Measurements from ENCODE around the gene HRH2. TPM values are rescaled to one million over a fixed set of nuclear protein-coding genes. Genes with fewer than 3 reads are reported as not detected.
A peak's percentile ranks its signal among the peaks of the same experiment; 100 is the strongest.

HRH2 gene
- total and polyA plus RNA-seq, 2 donors (not counting 1 experiment from before 2014, with no cell fraction given) = 0.46 TPM; not detected in 1

DNA sequence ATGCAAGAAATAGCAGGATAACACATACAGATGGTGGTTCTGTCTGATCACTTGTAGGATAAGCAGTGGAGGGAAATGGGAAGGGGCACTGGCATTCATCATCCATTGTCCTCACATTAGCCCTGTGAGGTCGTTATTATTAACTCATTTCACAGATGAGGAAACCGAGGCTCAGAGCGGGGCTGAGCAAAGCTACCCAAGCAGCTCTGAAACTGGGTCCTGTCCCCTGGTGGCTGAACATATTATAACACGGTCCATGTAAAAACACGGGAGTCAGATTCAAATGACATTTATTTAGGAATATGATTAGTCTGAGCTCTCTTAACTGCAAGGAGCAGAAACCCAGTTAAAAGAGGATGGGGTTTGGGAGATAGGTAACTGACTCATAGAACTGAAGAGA is 43.1 kb downstream of the HRH2 start:
- no peak overlapping the region for H3K27ac Mint-ChIP-seq
- ChIA-PET CTCF (no interaction called here), POLR2A (no interaction called here)
- no peaks in the 10 kb centered on the region for H3K9me3 ChIP-seq (ENCODE audit: control extremely low read depth in 1 of 3, control insufficient read depth in 2 of 3, insufficient read depth in 1 of 3, low read length in 2 of 3)
- no peaks in the 10 kb centered on the region for H3K27me3 ChIP-seq (replicated peaks in 1 of 4; ENCODE audit: control extremely low read depth in 1 of 4, control insufficient read depth in 3 of 4, insufficient read depth in 4 of 4, low read length in 3 of 4)
- H3K36me3 ChIP-seq (replicated peaks in 1 of 2; ENCODE audit: control extremely low read depth in 1 of 2, control insufficient read depth in 1 of 2, extremely low read depth in 1 of 2, insufficient read depth in 2 of 2, low read length in 1 of 2) = no peaks in the 10 kb centered on the region
- no peak overlapping the region for H3K9ac ChIP-seq (ENCODE audit: low read length)
- H3K27ac ChIP-seq (ENCODE audit: low read length in 2 of 2) = no peak overlapping the region
- ATAC-seq (ENCODE audit: low read depth) (no peak), DNase-seq (no peak)
- intact Hi-C loops (cut with micrococcal nuclease) = no loop called here
- H3K4me1 ChIP-seq (ENCODE audit: control insufficient read depth in 2 of 2, insufficient read depth in 2 of 2, low read length in 2 of 2) = peaks cover 0 to 6% of the 10 kb centered on the region in 2 donors
- H4K20me1 ChIP-seq (ENCODE audit: control insufficient read depth, insufficient read depth, low read length, poor library complexity, severe bottlenecking) = no peaks in the 10 kb centered on the region
- peaks cover 4% of the 10 kb centered on the region for H3K4me1 Mint-ChIP-seq
- peaks cover 4% of the 10 kb centered on the region for H3K27me3 Mint-ChIP-seq
- no peak overlapping the region for H3K4me3 ChIP-seq (ENCODE audit: control extremely low read depth in 1 of 5, extremely low read depth in 1 of 5, insufficient read depth in 1 of 5, low read depth in 2 of 5, low read length in 4 of 5)
- H3K4me2 ChIP-seq (replicated peaks; ENCODE audit: low read depth, low read length, poor library complexity, severe bottlenecking) = no peak overlapping the region
- 86% methylated on average over 5 of the region's 5 CpGs for WGBS (ENCODE audit: insufficient coverage)
- H2AFZ ChIP-seq (ENCODE audit: insufficient read depth, low read depth, low read length, poor library complexity, severe bottlenecking) = no peak overlapping the region
- no peak for TF ChIP-seq EZH2 (IDR thresholded peaks at IDR 0.05; ENCODE audit: borderline replicate concordance, insufficient read depth, low read depth, low read length, poor library complexity, severe bottlenecking)
- TF ChIP-seq, protein P1, sequence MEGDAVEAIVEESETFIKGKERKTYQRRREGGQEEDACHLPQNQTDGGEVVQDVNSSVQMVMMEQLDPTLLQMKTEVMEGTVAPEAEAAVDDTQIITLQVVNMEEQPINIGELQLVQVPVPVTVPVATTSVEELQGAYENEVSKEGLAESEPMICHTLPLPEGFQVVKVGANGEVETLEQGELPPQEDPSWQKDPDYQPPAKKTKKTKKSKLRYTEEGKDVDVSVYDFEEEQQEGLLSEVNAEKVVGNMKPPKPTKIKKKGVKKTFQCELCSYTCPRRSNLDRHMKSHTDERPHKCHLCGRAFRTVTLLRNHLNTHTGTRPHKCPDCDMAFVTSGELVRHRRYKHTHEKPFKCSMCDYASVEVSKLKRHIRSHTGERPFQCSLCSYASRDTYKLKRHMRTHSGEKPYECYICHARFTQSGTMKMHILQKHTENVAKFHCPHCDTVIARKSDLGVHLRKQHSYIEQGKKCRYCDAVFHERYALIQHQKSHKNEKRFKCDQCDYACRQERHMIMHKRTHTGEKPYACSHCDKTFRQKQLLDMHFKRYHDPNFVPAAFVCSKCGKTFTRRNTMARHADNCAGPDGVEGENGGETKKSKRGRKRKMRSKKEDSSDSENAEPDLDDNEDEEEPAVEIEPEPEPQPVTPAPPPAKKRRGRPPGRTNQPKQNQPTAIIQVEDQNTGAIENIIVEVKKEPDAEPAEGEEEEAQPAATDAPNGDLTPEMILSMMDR (IDR thresholded peaks at IDR 0.05) = peak; percentile 47
- H3K4me3 Mint-ChIP-seq = no peak overlapping the region
- H3K9me3 Mint-ChIP-seq (ENCODE audit: insufficient read depth) = no peaks in the 10 kb centered on the region
- no peaks in the 10 kb centered on the region for H3K79me2 ChIP-seq (ENCODE audit: control insufficient read depth, insufficient read depth, low read length)

DNA sequence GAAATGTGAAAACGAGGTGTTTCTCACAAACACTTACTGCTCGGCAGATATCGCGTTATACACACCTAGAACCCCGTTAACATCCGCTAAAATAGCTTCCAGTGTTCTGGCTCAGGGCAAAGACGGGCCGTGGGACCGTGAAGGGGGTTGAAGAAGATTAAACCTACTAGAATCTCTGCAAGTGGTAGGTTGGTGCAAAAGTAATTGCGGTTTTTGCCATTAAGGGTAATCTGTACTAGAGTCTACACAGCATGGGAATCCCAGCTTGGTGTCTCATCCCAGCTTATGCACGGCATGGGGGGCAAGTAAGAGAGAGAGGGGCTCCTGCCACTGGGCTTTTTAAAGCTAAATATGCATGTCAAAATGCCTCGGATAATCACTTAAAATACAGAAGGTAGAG is 43.9 kb downstream of the HRH2 start:
- no peak overlapping the region for H3K27ac ChIP-seq (ENCODE audit: low read length in 2 of 2)
- Mint-ChIP-seq H3K9me3 (ENCODE audit: insufficient read depth) (no peaks in the 10 kb centered on the region), H3K4me3 (no peak overlapping the region), H3K27me3 (peaks cover 4% of the 10 kb centered on the region), H3K4me1 (no peaks in the 10 kb centered on the region), H3K27ac (no peak overlapping the region)
- H2AFZ ChIP-seq (ENCODE audit: insufficient read depth, low read depth, low read length, poor library complexity, severe bottlenecking) = no peak overlapping the region
- no peaks in the 10 kb centered on the region for H3K9me3 ChIP-seq (ENCODE audit: control extremely low read depth in 1 of 3, control insufficient read depth in 2 of 3, insufficient read depth in 1 of 3, low read length in 2 of 3)
- H3K4me1 ChIP-seq (ENCODE audit: control insufficient read depth in 2 of 2, insufficient read depth in 2 of 2, low read length in 2 of 2) = peaks cover 0 to 1% of the 10 kb centered on the region in 2 donors
- no peaks in the 10 kb centered on the region for H4K20me1 ChIP-seq (ENCODE audit: control insufficient read depth, insufficient read depth, low read length, poor library complexity, severe bottlenecking)
- intact Hi-C loops (cut with micrococcal nuclease) = no loop called here
- 90% methylated on average over 10 of the region's 12 CpGs for WGBS (ENCODE audit: insufficient coverage)
- H3K27me3 ChIP-seq (replicated peaks in 1 of 4; ENCODE audit: control extremely low read depth in 1 of 4, control insufficient read depth in 3 of 4, insufficient read depth in 4 of 4, low read length in 3 of 4) = no peaks in the 10 kb centered on the region
- POLR2A ChIA-PET = no interaction called here
- no peak overlapping the region for H3K4me2 ChIP-seq (replicated peaks; ENCODE audit: low read depth, low read length, poor library complexity, severe bottlenecking)
- H3K9ac ChIP-seq (ENCODE audit: low read length) = no peak overlapping the region
- DNase-seq (no peak), ATAC-seq (ENCODE audit: low read depth) (no peak)
- no peaks in the 10 kb centered on the region for H3K79me2 ChIP-seq (ENCODE audit: control insufficient read depth, insufficient read depth, low read length)
- H3K4me3 ChIP-seq (ENCODE audit: control extremely low read depth in 1 of 5, extremely low read depth in 1 of 5, insufficient read depth in 1 of 5, low read depth in 2 of 5, low read length in 4 of 5) = no peak overlapping the region
- TF ChIP-seq EZH2 (IDR thresholded peaks at IDR 0.05; ENCODE audit: borderline replicate concordance, insufficient read depth, low read depth, low read length, poor library complexity, severe bottlenecking) = no peak
- TF ChIP-seq, protein P1 (IDR thresholded peaks at IDR 0.05) = no peak
- no peaks in the 10 kb centered on the region for H3K36me3 ChIP-seq (replicated peaks in 1 of 2; ENCODE audit: control extremely low read depth in 1 of 2, control insufficient read depth in 1 of 2, extremely low read depth in 1 of 2, insufficient read depth in 2 of 2, low read length in 1 of 2)
- CTCF ChIA-PET = interaction anchor here (0.8 kb wide), 1 partner anchor 28 kb away, joined by 3 read pairs; no protein-coding TSS in a partner anchor
